Posterior cingulate gyrus (tissue), 11 donors: ENCODE results near the gene HINFP.
"Not testable (repeated sequence)": the region's sequence is repeated elsewhere in the genome, so short reads cannot be mapped to it uniquely, and the experiment has no call there.

Source experiments
- DNase-seq, 10 donors: peaks; one replicate each; pipeline versions ENCODE4 v3.0.0 to v3.0.0-alpha.2; 2020 to 2021; ENCODE audit warnings: mixed read lengths in 3 of 10
- intact Hi-C: fragments of 100-400 bp; cut with DNase I; formaldehyde crosslinking; loops from one replicate; pipeline ENCODE4 v1.15.1; 2023

HINFP gene

DNA sequence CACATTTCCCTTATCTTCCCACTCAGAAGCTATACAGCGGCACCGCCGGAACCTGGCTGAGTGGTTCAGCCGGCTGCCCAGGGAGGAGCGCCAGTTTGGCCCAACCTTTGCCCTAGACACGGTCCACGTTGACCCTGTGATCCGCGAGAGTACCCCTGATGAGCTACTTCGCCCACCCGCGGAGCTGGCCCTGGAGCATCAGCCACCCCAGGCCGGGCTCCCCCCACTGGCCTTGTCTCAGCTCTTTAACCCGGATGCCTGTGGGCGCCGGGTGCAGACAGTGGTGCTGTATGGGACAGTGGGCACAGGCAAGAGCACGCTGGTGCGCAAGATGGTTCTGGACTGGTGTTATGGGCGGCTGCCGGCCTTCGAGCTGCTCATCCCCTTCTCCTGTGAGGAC lies 52.1 kb downstream of the HINFP start:
- intact Hi-C loops, result no loop called here
- DNase-seq, result peak in 1 of 10 donors; percentile 77

DNA sequence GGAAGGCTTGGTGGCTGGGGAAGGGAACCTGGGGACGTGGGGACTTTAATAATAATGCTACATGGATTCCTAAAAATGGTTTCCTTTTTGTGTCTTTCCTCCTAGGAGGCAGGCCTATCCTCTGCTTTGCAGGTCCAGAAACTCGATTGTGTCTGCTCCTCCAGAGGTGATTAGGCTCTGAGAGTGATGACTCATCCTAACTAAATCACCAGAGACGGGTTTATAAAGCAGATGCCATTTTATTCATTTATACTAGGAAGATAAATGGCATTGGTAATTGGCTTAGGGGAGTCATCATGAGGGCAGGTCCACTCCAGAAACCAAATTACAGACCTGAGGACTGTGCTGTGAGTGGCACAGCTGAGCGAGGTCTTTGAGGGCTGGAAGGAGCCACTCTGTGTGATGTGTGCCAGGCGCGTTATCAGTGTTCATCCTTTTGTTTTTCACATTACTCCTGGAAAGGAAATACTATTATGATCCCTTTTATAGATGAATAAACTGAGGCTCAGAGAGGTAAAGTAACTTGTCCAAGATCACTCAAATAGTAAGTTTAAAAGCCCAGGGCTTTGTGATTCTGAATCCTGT lies 54.2 kb downstream of the HINFP start:
- DNase-seq, result no peak
- intact Hi-C loops, result no loop called here

DNA sequence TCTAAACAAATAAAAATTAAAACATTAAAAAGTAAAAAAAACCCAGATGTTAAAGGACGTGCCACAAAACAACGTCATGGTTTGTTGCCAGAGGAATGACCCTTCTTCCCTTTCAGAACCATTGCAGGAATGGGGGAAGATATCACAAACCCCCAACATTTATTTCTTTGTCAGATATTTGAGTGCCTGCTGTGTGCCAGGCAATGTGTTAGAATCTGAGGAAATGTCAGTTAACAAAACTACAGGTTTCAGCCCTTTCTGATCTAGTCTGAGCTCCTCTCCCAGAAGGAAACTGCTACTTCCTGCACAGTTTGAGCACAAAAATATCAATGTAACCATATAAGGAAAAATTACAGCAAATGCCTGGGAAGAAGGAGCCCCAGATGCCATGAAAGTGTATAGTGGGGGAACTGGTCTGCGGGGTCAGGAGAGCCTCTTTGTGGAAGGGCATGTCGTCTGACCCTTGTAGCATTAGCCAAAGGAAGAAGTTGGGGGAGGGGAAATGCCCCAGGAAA lies 56.8 kb downstream of the HINFP start:
- DNase-seq, result no peak

DNA sequence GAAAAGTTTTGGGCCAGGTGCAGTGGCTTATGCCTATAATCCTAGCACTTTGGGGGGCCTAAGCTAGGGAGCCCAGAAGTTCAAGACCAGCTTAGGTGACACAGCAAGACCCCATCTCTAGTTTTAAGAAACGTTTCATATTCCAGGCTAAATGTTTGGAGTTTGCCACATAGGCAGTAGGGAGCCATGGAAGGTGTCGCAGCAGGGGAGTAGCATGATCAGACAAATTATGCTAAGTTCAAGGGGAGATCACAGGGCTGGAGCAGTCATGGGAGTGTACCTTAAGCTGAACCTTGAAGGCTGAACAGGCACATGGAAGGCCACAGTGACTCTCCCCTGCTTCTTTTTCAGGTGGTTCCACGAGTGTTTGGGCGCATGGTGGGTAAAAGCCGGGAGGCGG lies 58.0 kb downstream of the HINFP start:
- intact Hi-C loops, result no loop called here

More for the DNA sequence above, 56.8 kb downstream of the HINFP start:
- intact Hi-C loops, result no loop called here

DNA sequence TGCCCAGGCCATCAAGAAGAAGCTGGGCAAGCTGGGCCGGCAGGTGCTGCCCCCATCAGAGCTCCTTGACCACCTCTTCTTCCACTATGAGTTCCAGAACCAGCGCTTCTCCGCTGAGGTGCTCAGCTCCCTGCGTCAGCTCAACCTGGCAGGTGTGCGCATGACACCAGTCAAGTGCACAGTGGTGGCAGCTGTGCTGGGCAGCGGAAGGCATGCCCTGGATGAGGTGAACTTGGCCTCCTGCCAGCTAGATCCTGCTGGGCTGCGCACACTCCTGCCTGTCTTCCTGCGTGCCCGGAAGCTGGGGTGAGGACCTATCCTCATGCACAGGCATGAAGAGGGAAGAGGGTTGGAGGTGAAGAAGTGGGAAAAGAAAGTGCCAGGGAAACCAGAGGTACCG lies 58.6 kb downstream of the HINFP start:
- intact Hi-C loops, result no loop called here
- DNase-seq, result no peak

More for the DNA sequence above, 58.0 kb downstream of the HINFP start:
- no peak for DNase-seq

DNA sequence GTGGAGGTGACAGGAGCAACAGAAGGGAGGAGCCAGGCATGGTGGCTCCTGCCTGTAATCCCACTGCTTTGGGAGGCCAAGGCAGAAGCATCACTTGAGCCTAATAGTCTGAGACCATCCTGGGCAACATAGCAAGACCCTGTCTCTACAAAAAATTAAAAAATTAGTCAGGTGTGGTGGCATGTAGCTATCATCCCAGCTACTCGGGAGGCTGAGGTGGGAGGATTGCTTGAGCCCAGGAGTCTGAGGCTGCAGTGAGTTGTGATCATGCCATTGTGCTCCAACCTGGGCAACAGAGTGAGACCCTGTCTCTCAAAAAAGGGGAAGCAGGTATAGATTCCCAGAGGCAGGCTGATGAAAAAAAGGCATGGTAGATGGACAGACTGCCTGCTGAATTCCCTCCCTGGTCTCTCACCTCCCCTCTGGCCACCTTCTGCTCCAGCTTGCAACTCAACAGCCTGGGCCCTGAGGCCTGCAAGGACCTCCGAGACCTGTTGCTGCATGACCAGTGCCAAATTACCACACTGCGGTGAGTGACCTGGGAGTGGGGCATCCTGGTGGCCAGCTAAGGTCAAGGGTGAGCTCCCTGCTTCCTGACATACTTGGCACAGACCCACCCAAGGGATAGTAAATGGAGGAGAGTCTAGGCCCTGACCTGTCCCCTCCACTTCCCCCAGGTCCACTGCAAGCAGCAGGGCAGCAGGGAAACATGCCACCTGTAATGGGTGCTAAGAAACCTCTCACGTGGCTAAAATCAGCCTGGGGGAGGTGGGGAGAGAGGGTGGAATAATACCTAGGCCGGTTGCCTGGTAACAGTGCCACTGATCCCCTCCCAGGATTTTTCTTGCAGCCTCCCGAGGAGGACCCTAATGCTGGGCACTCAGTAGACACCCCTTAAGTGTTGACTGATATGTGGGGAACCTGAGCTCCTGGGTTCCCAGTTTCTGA lies 59.6 kb downstream of the HINFP start:
- intact Hi-C loops, result no loop called here
- no peak for DNase-seq

DNA sequence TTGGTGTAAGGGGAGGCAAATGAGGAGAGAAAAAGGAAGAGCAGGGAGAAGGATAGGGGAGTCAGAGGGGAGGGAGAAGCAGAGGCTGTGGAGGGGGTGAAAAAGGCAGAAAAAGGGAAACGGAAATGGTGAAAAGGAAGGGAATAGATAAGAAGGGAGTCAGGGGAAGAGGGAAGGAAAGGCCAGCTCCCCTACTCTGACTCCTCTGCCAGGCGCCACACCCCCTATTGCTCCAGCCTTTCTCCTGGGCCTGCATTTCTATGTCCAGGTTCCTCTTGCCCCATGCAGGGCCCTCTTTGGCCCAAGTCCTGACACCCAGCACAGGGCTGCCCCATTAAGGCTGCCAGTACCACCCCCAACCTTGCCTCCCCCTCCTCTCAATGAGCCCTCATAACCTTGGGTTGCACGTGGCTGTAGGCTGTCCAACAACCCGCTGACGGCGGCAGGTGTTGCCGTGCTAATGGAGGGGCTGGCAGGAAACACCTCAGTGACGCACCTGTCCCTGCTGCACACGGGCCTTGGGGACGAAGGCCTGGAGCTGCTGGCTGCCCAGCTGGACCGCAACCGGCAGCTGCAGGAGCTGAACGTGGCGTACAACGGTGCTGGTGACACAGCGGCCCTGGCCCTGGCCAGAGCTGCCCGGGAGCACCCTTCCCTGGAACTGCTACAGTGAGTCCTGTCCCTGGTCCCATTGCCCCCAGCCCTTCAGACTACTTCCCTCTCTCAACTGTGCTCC lies 60.5 kb downstream of the HINFP start:
- intact Hi-C loops, result no loop called here

DNA sequence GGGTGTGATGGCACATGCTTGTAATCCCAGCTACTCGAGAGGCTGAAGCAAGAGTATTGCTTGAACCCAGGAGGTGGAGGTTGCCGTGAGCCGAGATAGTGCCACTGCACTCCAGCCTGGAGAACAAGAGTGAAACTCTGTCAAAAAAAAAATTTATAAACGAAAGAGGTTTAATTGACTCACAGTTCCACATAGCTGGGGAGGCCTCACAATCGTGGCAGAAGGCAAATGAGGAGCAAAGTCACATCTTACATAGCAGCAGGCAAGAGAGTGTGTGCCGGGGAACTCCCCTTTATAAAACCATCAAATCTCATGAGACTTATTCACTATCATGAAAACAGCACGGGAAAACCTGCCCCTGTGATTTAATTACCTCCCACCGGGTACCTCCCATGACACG lies 63.0 kb downstream of the HINFP start:
- intact Hi-C loops, result not testable (repeated sequence)

More for the DNA sequence above, 60.5 kb downstream of the HINFP start:
- no peak for DNase-seq

More for the DNA sequence above, 63.0 kb downstream of the HINFP start:
- DNase-seq, result peak in 1 of 10 donors; percentile 14
